IPS DF 19.7 (cell line): Measurements from ENCODE around the gene DEFB112.

Source experiments
- DNase-seq: peaks from one replicate; pipeline ENCODE4 v3.0.0-alpha.2; 2013; ENCODE audit warnings: low read depth, low spot score

DEFB112 gene

GRCh38 chr6:50049829-50050228, at the start of gene DEFB112:
Gene DEFB112 (minus strand): TSS chr6:50049929. CDS start chr6:50049869, 60 bp downstream.
- no peak for DNase-seq

DNA sequence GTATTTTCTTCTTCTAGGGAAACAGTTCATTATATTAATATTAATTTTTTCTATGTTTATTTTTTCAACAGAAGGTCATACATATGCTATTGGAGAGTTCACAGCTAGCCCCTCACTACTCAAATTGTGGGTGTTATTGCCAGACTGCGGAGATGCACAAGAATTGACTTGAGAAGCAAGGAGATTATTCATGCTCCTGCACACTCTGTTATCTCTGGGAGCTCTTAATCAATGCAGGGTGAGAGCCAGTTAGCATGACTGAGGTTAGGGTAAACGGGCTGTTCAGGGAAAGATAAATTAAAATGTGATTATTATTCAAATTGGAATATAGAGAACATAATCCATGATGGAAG, 48.9 kb upstream of the DEFB112 start:
- no peak for DNase-seq

- no peak for DNase-seq
Measured at GRCh38 chr6:50097966-50098640, 48.4 kb upstream of the DEFB112 start.

- no peak for DNase-seq
Measured at GRCh38 chr6:50096296-50096695, 46.6 kb upstream of the DEFB112 start.

- no peak for DNase-seq
Measured at GRCh38 chr6:50093938-50094272, 44.2 kb upstream of the DEFB112 start.

DNA sequence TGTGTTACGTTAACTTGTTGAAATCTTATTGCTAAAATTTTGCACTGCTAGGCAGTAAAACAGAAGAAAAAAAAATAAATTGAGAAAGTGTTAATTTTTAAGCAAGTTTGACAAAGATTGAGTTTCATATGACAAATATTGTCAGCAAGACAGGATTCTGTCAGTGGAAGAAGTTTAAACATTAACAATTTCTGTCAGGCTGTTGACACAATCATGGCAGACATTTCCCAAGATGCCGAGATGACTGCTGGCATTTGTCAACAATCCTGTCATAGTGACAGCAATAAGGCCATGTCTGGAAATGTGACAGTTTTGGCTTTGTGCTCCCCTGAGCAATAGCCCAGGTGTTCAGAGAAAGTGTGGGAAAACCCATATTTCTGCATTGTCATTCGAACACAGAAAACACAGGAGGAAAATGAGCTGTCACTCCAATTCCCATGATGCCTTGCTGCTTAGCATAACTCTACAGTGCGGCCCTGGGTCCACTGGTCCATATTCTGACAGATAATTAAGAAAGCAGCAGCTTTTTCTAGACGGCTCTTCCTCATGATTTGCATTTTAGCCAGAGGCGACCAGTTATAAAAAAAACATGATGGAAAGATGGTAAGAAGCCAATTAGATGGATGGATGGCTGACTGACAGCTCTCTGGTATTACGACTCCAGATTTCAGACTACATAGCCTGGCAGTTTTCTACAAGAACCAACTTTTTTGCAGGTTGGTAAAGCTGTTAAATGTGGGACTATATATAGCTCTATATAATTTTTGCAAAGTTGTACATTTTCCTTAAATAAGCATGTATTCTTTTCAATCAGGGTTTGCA, 43.6 kb upstream of the DEFB112 start:
- DNase-seq, result no peak

DNA sequence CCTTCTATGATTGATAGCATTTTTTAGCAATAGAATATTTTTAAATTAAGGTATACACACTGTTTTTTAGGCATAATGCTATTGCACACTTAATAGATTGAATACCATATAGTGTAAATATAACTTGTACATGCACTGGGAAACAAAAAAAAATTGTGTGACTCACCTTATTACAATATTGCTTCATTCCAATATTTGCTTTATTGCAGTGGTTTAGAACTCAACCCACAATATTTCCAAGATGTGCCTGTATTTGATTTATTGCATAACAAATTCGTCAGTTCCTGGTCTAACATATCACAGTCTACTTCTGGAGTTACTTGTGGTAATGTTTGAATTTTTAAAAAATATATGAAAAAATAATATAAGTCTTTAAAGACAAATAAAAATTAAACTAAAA, 41.9 kb upstream of the DEFB112 start:
- no peak for DNase-seq

DNA sequence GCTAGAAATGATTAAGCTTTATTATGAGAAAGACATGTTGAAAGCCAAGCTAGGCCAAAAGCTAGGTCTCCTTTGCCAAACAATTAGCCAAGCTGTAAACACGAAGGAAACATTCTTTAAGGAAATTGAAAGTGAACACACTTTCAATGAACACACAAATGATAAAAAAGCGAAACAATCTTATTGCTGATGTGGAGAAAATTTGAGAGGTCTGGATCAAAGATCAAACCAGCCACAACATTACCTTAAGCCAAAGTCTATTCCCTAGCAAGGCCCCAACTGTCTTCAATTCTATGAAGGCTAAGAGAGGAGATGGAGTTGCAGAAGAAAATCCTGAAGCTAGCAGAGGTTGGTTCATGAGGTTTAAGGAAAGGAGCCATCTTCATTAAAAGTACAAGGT, 40.2 kb upstream of the DEFB112 start:
- no peak for DNase-seq

DNA sequence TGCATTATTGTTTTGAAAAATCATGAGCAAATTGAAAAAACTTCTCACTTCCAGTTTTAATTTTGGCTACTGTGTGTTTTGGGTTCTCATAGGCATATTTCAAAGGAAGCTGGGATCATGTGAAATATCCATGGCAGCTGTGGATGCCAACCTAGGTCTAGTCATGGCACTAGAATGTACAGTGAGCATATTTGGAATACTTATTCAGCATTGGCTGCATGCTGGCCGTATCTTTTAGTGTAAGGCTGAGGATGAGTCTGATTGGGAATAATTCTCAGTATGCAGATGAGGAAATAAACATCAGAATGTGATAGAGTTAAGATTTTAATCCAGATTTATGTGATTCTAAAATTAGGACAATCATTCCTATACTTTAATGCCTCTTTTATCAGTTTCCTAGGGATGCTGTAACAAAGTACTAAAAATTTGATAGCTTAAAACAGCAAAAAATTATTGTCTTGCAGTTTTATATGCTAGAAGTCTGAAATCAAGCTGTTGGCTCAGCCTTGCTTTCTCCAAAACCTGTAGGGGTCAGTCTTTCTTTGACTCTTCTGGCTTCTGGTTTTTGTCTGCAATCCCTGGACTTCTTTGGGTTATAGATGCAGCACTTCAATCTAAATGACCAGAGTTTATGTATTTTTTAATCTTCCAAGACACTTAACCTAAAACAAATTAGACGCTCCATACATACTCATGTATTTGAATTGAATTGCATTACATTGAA, 37.7 kb upstream of the DEFB112 start:
- DNase-seq, result no peak

- no peak for DNase-seq
Measured at GRCh38 chr6:50077385-50077784, 27.7 kb upstream of the DEFB112 start.

DNA sequence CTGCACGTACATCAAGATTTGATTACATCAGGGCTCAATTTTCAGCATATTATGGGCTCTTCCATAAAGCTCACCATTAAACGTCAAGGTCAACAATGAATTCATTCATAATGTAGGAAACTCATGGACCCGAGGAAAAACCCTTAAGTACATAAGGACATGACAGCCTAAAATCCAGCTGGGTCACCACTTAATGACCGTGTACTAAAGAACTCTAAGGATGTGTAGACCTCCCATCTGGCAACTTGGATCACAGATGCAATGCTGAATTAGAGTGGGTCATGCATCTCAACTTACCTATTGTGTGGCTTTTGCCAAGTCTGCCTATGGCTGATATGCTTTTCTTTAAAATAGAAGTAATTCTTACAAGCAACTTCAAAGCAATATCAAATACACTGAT, 26.7 kb upstream of the DEFB112 start:
- DNase-seq, result no peak

GRCh38 chr6:50071921-50072320, 22.2 kb upstream of the DEFB112 start:
- no peak for DNase-seq

- DNase-seq, result no peak
Measured at GRCh38 chr6:50070101-50070500, 20.4 kb upstream of the DEFB112 start.

- no peak for DNase-seq
Measured at GRCh38 chr6:50062051-50062450, 12.3 kb upstream of the DEFB112 start.

DNA sequence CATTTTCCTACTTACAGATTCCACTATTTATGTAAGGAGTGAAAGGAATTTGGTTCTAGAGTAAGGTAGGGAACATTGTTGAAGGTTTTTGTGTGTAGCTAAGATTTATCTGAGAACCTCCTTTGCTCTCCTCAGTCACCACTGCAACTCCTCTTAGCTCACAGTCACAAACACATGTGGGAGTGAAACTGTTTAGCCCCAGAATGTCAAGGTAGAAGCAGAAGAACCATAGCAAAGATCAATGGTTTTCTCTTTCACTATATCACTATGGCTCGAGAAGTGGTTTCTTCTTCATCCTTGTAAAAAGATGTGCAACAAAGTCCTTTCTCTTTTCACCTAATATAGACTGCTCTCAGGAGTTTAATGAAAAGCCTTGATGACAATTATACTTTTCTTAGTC, 6.5 kb upstream of the DEFB112 start:
- DNase-seq, result no peak

DNA sequence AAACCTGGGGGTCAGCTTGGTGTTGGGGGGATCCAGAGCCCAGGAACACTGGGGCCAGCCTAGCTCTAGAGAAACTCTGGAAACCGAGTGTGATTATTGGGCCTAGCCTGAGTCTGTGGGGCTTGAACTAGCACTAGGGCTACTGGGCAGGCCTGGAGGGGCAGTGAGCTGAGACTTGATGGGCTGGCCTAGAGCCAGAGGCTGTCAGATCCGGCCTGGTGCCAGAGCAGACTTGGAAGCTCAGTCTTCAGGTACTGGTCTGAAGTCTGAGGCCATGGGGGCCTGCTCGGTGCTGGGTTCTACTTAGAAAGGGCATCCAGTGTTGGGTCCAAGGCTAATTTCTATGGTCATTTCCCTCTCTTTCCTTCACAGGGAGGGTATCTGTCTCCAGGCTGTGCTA, 2.7 kb downstream of the DEFB112 start:
- DNase-seq, result no peak

DNA sequence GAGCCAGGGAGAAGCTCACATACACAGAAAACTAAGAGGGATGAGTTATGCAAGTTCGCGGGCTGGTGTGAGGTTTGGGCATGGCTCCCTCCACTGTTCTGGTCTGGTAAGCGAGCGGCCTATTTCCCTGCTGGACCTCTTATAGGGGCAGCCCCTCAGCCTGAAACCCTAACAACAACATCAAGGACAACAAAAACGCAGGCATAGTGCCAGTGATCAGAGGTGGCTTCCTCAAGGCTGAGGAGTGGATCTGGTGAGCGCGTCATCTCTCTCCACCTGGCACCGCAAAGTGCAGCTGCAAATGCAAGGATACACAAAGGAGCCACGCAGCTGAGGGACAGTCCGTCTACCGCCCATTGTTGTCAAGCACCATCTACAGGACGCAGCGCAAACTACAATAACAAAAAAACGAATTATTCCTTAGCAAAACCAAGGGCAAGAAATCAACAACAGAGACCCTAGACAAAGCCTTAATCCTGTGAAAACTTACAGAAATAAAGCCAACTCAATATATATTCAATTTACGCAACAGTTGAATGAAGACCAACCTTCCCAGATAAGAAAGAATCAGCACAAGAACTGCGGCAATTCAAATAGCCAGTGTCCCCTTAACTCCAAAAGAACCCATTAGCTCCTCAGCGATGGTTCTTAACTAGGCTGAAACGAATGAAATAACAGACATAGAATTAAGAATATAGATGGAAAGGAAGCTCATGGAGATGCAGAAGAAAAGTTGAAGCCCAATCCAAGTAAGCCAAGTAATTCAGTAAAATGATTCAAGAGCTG, 18.8 kb downstream of the DEFB112 start:
- DNase-seq, result peak; percentile 70

GRCh38 chr6:50030350-50030749, 19.4 kb downstream of the DEFB112 start:
- DNase-seq, result no peak

DNA sequence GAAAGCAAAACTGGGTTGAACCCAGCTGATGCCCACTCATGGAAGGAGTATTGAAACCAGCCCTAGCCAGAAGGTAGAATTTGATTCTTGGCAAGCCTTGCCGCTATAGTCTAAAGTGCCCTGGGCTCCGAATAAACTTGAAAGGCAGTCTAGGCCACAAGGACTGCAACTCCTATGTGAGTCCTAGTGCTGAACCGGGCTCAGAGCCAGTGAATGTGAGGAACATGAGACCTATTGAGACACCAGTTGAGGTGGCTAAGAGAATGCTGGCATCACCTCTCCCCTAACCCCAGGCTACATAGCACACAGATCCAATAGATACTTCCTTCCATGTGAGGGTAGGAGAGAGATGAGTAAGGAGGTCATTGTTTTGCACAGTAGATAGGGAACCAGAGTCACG, 24.5 kb downstream of the DEFB112 start:
- DNase-seq, result no peak

DNA sequence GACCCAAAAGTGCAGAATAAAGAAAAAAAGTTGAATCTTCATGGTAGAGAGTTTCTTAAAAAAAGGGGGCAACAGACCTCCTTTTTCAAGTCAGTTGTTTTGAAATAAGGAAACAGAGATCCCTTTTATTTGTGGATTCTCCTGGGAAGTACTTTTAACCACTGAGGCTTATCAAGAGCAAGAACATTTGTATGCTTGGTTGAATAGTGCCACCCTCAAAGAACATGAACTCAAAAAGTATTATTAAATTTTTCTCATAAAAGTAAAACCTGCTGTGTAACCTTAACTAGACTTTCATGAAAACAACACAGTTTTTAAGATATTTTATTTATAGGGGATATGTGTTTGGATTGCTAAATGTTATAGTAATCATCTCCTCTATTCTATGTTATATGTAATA, 27.8 kb downstream of the DEFB112 start, which contains the start of gene DEFB110:
TSS of gene DEFB110 (minus strand) at position 101 of the 400 bp plus-strand sequence. CDS start at position 42, 59 bp downstream.
- DNase-seq, result no peak

- no peak for DNase-seq
Measured at GRCh38 chr6:50007819-50008218, 41.9 kb downstream of the DEFB112 start.

GRCh38 chr6:50003139-50003538, 46.6 kb downstream of the DEFB112 start:
- no peak for DNase-seq
